Erythroblast (primary cell): Measurements from ENCODE around the gene PTGIR.

Source experiments
- GATA1 ChIP-seq: IDR thresholded peaks from 2 replicates; pipeline ENCODE4 v1.6.1; 2011; ENCODE audit warnings: low read depth, mild to moderate bottlenecking, control low read depth, low read length, moderate library complexity
- POLR2A ChIP-seq: IDR thresholded peaks from 2 replicates; pipeline ENCODE4 v1.6.1; 2011; ENCODE audit warnings: mild to moderate bottlenecking, low read length

GRCh38 chr19:46633130-46633529 is 8.2 kb upstream of the PTGIR start:
- TF ChIP-seq POLR2A (no peak), GATA1 (no peak)
